Measurements from ENCODE around the gene ZNF678. TPM values are rescaled to one million over a fixed set of nuclear protein-coding genes. Genes with fewer than 3 reads are reported as not detected.

Gene ZNF678
- total RNA-seq, 4 donors from 2014 or later, result 9.7 to 51.4 (median 18.6) TPM

- Histone ChIP-seq H3K9me3 (no peaks in the 10 kb centered on the region), H3K4me1 (no peaks in the 10 kb centered on the region), H3K36me3 (no peaks in the 10 kb centered on the region), H3K27me3 (no peaks in the 10 kb centered on the region), H3K27ac (no peak overlapping the region), H3K4me3 (no peak overlapping the region)
- DNase-seq, result no peak
- TF ChIP-seq CTCF (IDR thresholded peaks at IDR 0.05) (no peak), POLR2A (IDR thresholded peaks at IDR 0.05) (no peak)
- intact Hi-C loops (cut with DNase I; ENCODE audit: low total_unique reads), result no loop called here
Observed at GRCh38 chr1:227556288-227556687, 7.1 kb upstream of the ZNF678 start.

DNA sequence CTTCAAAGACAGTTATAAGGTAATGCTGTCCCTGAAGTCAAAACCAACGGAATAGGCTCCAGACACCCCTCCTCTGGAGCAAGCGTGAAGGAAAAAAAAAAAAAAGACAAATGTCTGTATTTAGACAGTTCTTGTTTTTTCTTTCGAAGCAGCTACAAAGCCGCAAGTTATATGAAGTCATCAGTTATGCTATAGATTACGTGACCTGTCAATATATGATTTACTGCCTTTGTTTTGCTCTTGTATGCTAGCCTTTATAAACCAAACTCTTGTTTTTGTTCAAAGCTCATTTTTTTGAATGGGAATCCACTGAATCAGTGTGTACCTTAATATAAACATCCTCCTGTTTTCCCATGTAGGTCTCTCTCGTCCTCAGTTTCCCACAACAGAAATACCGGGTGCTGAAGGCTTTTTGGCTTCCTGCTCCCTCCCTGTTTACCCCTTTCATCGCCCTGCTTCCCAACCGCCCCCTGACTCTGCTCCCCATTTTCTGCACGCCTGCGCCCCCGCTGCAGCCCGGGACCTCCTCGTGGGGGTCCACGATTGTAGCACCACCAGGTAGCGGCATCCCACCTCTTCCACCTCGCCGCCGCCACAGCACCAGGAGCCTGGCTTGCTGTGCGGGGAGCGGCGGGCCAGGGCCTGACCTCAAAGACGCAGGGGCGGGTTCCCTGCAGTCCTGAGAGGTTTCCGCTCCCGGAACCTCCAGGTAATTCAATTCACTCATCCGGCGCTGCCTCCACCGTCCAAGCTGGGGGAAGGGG lies 5.2 kb upstream of the ZNF678 start:
- Histone ChIP-seq H3K4me1 (no peaks in the 10 kb centered on the region), H3K27me3 (no peaks in the 10 kb centered on the region), H3K4me3 (no peak overlapping the region), H3K36me3 (no peaks in the 10 kb centered on the region), H3K9me3 (no peaks in the 10 kb centered on the region), H3K27ac (no peak overlapping the region)
- TF ChIP-seq CTCF (IDR thresholded peaks at IDR 0.05) (no peak), POLR2A (IDR thresholded peaks at IDR 0.05) (no peak)
- DNase-seq, result no peak
- intact Hi-C loops (cut with DNase I; ENCODE audit: low total_unique reads), result no loop called here

GRCh38 chr1:227558732-227559262 lies 4.6 kb upstream of the ZNF678 start:
- Histone ChIP-seq H3K36me3 (no peaks in the 10 kb centered on the region), H3K4me3 (no peak overlapping the region), H3K27ac (no peak overlapping the region), H3K9me3 (no peaks in the 10 kb centered on the region), H3K27me3 (no peaks in the 10 kb centered on the region), H3K4me1 (no peaks in the 10 kb centered on the region)
- intact Hi-C loops (cut with DNase I; ENCODE audit: low total_unique reads), result no loop called here
- TF ChIP-seq CTCF (IDR thresholded peaks at IDR 0.05) (no peak), POLR2A (IDR thresholded peaks at IDR 0.05) (no peak)
- no peak for DNase-seq

DNA sequence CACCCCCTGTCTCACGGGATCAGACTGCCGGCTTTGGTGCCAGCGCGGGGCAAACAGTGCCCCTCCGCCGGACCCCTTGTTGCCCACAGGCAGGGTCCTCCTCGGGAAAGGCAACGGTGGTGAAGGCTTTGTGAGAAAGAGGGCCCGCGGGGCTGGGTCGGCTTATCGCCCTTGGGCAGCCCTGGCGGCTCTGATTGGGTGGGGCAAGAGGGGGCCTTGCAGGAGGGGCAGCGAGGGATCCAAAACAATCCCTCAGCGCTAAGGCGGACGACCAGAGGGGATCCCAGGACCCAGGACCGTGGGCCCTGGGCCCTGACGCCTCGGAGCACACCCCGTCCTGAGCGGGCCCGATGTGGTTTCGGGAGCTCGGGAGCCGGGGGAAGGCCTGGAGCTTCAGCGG lies 3.9 kb upstream of the ZNF678 start:
- no peaks in the 10 kb centered on the region for H3K9me3 ChIP-seq
- DNase-seq, result no peak
- intact Hi-C loops (cut with DNase I; ENCODE audit: low total_unique reads), result no loop called here
- TF ChIP-seq CTCF (IDR thresholded peaks at IDR 0.05) (no peak), POLR2A (IDR thresholded peaks at IDR 0.05) (no peak)
- H3K27me3 ChIP-seq, result no peaks in the 10 kb centered on the region
- H3K4me1 ChIP-seq, result peaks cover 0 to 5% of the 10 kb centered on the region in 2 donors
- H3K4me3 ChIP-seq, result no peak overlapping the region
- no peak overlapping the region for H3K27ac ChIP-seq
- H3K36me3 ChIP-seq, result no peaks in the 10 kb centered on the region

- Histone ChIP-seq H3K4me1 (peaks cover 0 to 7% of the 10 kb centered on the region in 2 donors), H3K4me3 (no peak overlapping the region), H3K27me3 (no peaks in the 10 kb centered on the region), H3K9me3 (no peaks in the 10 kb centered on the region), H3K36me3 (no peaks in the 10 kb centered on the region), H3K27ac (no peak overlapping the region)
- intact Hi-C loops (cut with DNase I; ENCODE audit: low total_unique reads), result no loop called here
- TF ChIP-seq POLR2A (IDR thresholded peaks at IDR 0.05) (no peak), CTCF (IDR thresholded peaks at IDR 0.05) (no peak)
- no peak for DNase-seq
Observed at GRCh38 chr1:227559926-227560325, 3.4 kb upstream of the ZNF678 start.
